HG03060 (cell line): Measurements from ENCODE around the gene MCEMP1.
"Not testable (repeated sequence)": the region's sequence is repeated elsewhere in the genome, so short reads cannot be mapped to it uniquely, and the experiment has no call there.

Source experiments
- ATAC-seq: cut with Tn5 transposase; IDR thresholded peaks from one replicate; pipeline ENCODE4 v1.9.1; 2021; ENCODE audit warnings: low read depth, moderate number of reproducible peaks; ENCODE audit not compliant: unreplicated experiment

The MCEMP1 gene

GRCh38 chr19:7643629-7644549 is 33.0 kb upstream of the MCEMP1 start:
- not testable (repeated sequence) for ATAC-seq

GRCh38 chr19:7644550-7644877 is 32.4 kb upstream of the MCEMP1 start:
- no peak for ATAC-seq

- no peak for ATAC-seq
These were observed 31.7 kb upstream of the MCEMP1 start for GRCh38 chr19:7645163-7645562.

GRCh38 chr19:7645656-7646425 is 31.0 kb upstream of the MCEMP1 start:
- no peak for ATAC-seq

- no peak for ATAC-seq
These were observed 30.5 kb upstream of the MCEMP1 start for GRCh38 chr19:7646426-7646700.

GRCh38 chr19:7647156-7647555 is 29.7 kb upstream of the MCEMP1 start:
- no peak for ATAC-seq

GRCh38 chr19:7648265-7649014 is 28.4 kb upstream of the MCEMP1 start:
- no peak for ATAC-seq

GRCh38 chr19:7650148-7650547 is 26.7 kb upstream of the MCEMP1 start:
- no peak for ATAC-seq

GRCh38 chr19:7652061-7652641 is 24.7 kb upstream of the MCEMP1 start:
- ATAC-seq = no peak

GRCh38 chr19:7654401-7654800 is 22.5 kb upstream of the MCEMP1 start:
- ATAC-seq = no peak

GRCh38 chr19:7655581-7655980 is 21.3 kb upstream of the MCEMP1 start:
- no peak for ATAC-seq

- ATAC-seq = no peak
These were observed 19.6 kb upstream of the MCEMP1 start for GRCh38 chr19:7657131-7657751.

GRCh38 chr19:7658219-7658686 is 18.6 kb upstream of the MCEMP1 start:
- ATAC-seq = no peak

- no peak for ATAC-seq
These were observed 14.9 kb upstream of the MCEMP1 start for GRCh38 chr19:7661744-7662538.

GRCh38 chr19:7662657-7663056 is 14.2 kb upstream of the MCEMP1 start:
- no peak for ATAC-seq

GRCh38 chr19:7663706-7664105 is 13.2 kb upstream of the MCEMP1 start:
- no peak for ATAC-seq

GRCh38 chr19:7665076-7665475 is 11.8 kb upstream of the MCEMP1 start:
- ATAC-seq = no peak

- ATAC-seq = no peak
These were observed 8.0 kb upstream of the MCEMP1 start, which contains the start of gene RETN for GRCh38 chr19:7668842-7669241. Gene RETN, plus strand, starts transcription at chr19:7669049. Its CDS starts 278 bp downstream, at chr19:7669327.

- ATAC-seq = no peak
These were observed 7.2 kb upstream of the MCEMP1 start for GRCh38 chr19:7669641-7670040.
